NT2/D1 (cell line): ENCODE measurements around the gene IGF1R.

Experiments used
- DNase-seq: peaks from one replicate; pipeline ENCODE4 v3.0.0-alpha.2; 2011; ENCODE audit warnings: low read depth, low spot score
- H3K27me3 ChIP-seq: 2 replicates; pipeline ENCODE4 v1.6.0; 2011; ENCODE audit warnings: mild to moderate bottlenecking; ENCODE audit not compliant: insufficient read length, insufficient read depth
- H3K36me3 ChIP-seq: 2 replicates; pipeline ENCODE4 v1.6.1; 2011; ENCODE audit warnings: mild to moderate bottlenecking, low read length, mixed read lengths; ENCODE audit not compliant: insufficient read depth, insufficient read length
- H3K4me1 ChIP-seq: 2 replicates; pipeline ENCODE4 v1.5.1; 2011; ENCODE audit not compliant: insufficient read depth, insufficient read length
- H3K4me3 ChIP-seq: 2 replicates; pipeline ENCODE4 v1.5.1; 2011; ENCODE audit warnings: low read depth; ENCODE audit not compliant: insufficient read length
- H3K9ac ChIP-seq: 2 replicates; pipeline ENCODE4 v1.6.0; 2011; ENCODE audit warnings: low read depth; ENCODE audit not compliant: insufficient read length
- H3K9me3 ChIP-seq: 2 replicates; pipeline ENCODE4 v1.5.1; 2011; ENCODE audit warnings: mild to moderate bottlenecking, low read length; ENCODE audit not compliant: insufficient read depth
- SUZ12 ChIP-seq: IDR thresholded peaks from 2 replicates; pipeline ENCODE4 v1.6.1; 2011; ENCODE audit not compliant: insufficient read length, insufficient read depth; ENCODE audit errors: extremely low read depth
- YY1 ChIP-seq: IDR thresholded peaks from 2 replicates; pipeline ENCODE4 v1.6.1; 2011; ENCODE audit not compliant: insufficient read length, insufficient read depth
- ZNF274 ChIP-seq: IDR thresholded peaks from 2 replicates; pipeline ENCODE4 v1.6.1; 2011; ENCODE audit warnings: mild to moderate bottlenecking, low read depth, low read length

Gene IGF1R

GRCh38 chr15:98812716-98813446 lies 164.5 kb downstream of the IGF1R start:
- Histone ChIP-seq H3K4me1 (peaks cover 3% of the 10 kb centered on the region), H3K27me3 (no peaks in the 10 kb centered on the region), H3K9me3 (peaks cover 6% of the 10 kb centered on the region; the same call in 1 of the 2 replicates), H3K36me3 (peaks cover 6% of the 10 kb centered on the region), H3K9ac (no peak overlapping the region), H3K4me3 (no peak overlapping the region)
- TF ChIP-seq SUZ12 (no peak), YY1 (no peak), ZNF274 (no peak)
- no peak for DNase-seq

DNA sequence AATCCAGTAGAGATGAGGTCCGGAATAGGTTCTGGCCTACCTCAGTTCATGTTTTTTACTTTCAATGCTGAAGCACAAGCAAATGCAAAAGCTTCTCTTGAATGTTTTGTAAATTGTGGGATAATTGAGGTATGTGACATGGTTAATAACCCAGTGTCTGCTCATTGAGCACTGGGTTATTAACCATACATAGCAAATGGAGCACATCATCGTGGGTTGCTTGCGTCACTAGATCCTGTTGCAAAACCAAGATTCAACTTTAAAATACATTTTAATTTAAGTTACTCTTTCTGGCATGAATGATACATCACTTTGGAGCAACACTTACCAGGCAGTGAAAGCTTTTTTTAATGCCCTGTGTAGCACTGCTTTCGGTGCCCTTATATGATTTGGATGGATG lies 165.6 kb downstream of the IGF1R start:
- Histone ChIP-seq H3K4me1 (peaks cover 3% of the 10 kb centered on the region), H3K27me3 (no peaks in the 10 kb centered on the region), H3K9me3 (peaks cover 6% of the 10 kb centered on the region; the same call in 1 of the 2 replicates), H3K36me3 (peaks cover 6% of the 10 kb centered on the region), H3K4me3 (no peak overlapping the region), H3K9ac (no peak overlapping the region)
- no peak for DNase-seq
- TF ChIP-seq ZNF274 (no peak), SUZ12 (no peak), YY1 (no peak)

GRCh38 chr15:98815207-98815606 lies 166.9 kb downstream of the IGF1R start:
- peaks cover 6% of the 10 kb centered on the region for H3K36me3 ChIP-seq
- H3K9me3 ChIP-seq = peaks cover 6% of the 10 kb centered on the region; the same call in 1 of the 2 replicates

GRCh38 chr15:98817745-98818144 lies 169.4 kb downstream of the IGF1R start:
- no peak for TF ChIP-seq YY1
- peaks cover 3% of the 10 kb centered on the region for H3K4me1 ChIP-seq

More at GRCh38 chr15:98815207-98815606, 166.9 kb downstream of the IGF1R start:
- H3K4me1 ChIP-seq = peaks cover 3% of the 10 kb centered on the region
- no peak overlapping the region for H3K9ac ChIP-seq
- no peaks in the 10 kb centered on the region for H3K27me3 ChIP-seq
- DNase-seq = no peak
- H3K4me3 ChIP-seq = no peak overlapping the region
- TF ChIP-seq YY1 (no peak), ZNF274 (no peak), SUZ12 (no peak)

DNA sequence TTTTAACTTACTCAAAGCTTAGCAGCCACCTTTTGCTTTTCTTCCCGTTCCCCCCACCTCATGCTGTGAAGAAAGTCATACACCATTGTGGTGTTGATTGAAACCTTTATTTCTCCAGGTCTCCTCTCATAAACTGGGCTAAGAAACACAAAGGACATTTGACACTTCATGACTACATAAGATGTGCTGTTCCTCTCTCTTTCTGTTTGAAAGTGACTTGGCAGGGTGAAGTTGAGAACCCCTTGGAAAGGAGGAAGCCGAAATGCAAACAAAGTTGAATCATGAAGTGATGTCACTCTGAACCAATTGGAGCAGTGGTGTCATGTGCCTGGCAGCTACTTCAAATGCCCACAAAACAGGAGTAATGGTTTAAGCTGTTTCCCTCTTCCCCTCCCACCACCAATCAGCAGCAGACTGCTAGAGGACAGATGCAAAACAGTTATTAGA lies 174.7 kb downstream of the IGF1R start:
- Histone ChIP-seq H3K4me3 (no peak overlapping the region), H3K36me3 (peaks cover 2% of the 10 kb centered on the region), H3K9ac (no peak overlapping the region), H3K4me1 (no peaks in the 10 kb centered on the region), H3K9me3 (peaks cover 32% of the 10 kb centered on the region), H3K27me3 (no peaks in the 10 kb centered on the region)
- DNase-seq = peak; percentile 90
- TF ChIP-seq ZNF274 (no peak), SUZ12 (no peak), YY1 (no peak)

More at GRCh38 chr15:98817745-98818144, 169.4 kb downstream of the IGF1R start:
- H3K27me3 ChIP-seq = no peaks in the 10 kb centered on the region
- no peak for DNase-seq
- H3K9me3 ChIP-seq = peaks cover 6% of the 10 kb centered on the region; the same call in 1 of the 2 replicates
- H3K4me3 ChIP-seq = no peak overlapping the region
- H3K36me3 ChIP-seq = peaks cover 8% of the 10 kb centered on the region
- no peak overlapping the region for H3K9ac ChIP-seq

DNA sequence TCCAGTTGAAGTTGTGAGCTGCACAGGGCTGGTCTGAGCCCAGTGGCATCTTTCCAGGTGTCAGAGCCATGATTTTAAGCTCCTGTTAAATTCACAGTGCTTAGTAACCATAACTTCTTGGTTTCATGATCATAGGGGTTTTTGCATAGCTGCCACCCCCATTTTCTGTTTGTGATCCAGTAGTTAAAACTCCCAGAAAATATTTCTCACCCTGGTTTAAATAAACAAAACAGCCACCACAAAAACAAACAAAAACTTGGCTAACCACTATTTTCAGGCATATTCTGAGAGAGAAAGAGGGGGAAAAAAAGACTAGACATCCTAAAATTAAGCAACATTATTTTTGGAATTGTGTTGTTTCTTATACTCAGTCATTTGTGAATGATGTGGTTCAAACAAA lies 175.3 kb downstream of the IGF1R start:
- H3K36me3 ChIP-seq = peaks cover 2% of the 10 kb centered on the region
- TF ChIP-seq YY1 = no peak
- no peak overlapping the region for H3K9ac ChIP-seq
- no peak for DNase-seq
- H3K27me3 ChIP-seq = no peaks in the 10 kb centered on the region
- no peak overlapping the region for H3K4me3 ChIP-seq
- H3K9me3 ChIP-seq = peaks cover 38% of the 10 kb centered on the region
- no peaks in the 10 kb centered on the region for H3K4me1 ChIP-seq

DNA sequence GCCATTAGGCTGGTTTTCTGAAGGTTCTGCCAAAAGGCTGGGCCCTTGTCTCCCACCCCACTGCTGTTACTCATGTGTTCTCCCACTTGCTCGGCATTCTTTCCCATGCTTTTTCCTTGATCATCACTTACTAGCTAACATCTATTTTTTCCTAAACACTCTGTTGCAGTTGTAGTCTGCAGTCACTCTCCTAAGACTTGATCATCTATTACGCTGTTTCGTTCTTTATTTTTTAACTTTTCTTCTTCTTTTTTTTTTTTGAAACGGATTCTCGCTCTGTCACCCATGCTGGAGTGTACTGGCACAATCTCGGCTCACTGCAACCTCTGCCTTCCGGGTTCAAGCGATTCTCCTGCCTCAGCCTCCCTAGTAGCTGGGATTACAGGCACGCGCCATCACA lies 176.3 kb downstream of the IGF1R start:
- no peak for DNase-seq
- no peak overlapping the region for H3K4me3 ChIP-seq
- peaks cover 2% of the 10 kb centered on the region for H3K36me3 ChIP-seq
- H3K9me3 ChIP-seq = peaks cover 47% of the 10 kb centered on the region
- no peaks in the 10 kb centered on the region for H3K4me1 ChIP-seq
- no peak for TF ChIP-seq SUZ12
- TF ChIP-seq YY1 = no peak
- TF ChIP-seq ZNF274 = no peak
- H3K9ac ChIP-seq = no peak overlapping the region
- H3K27me3 ChIP-seq = no peaks in the 10 kb centered on the region

GRCh38 chr15:98826658-98827057 lies 178.3 kb downstream of the IGF1R start:
- H3K4me1 ChIP-seq = no peaks in the 10 kb centered on the region
- H3K9ac ChIP-seq = no peak overlapping the region
- DNase-seq = no peak
- peaks cover 68% of the 10 kb centered on the region for H3K9me3 ChIP-seq
- H3K4me3 ChIP-seq = no peak overlapping the region
- TF ChIP-seq ZNF274 = no peak
- TF ChIP-seq YY1 = no peak
- no peak for TF ChIP-seq SUZ12
- peaks cover 3% of the 10 kb centered on the region for H3K36me3 ChIP-seq
- H3K27me3 ChIP-seq = no peaks in the 10 kb centered on the region
